NCI-H1092 treated with DMSO at 0.1 percent for 48 hours (cell line): ENCODE data around the gene STX18.

ENCODE experiments used
- DNase-seq: peaks from one replicate; lab custom pipeline; 2025; lab: John Stamatoyannopoulos, UW

Gene STX18

GRCh38 chr4:4418676-4419390 lies 123.0 kb downstream of the STX18 start:
- DNase-seq: no peak

GRCh38 chr4:4417886-4418285 lies 124.0 kb downstream of the STX18 start:
- no peak for DNase-seq

- DNase-seq: no peak
Observed at GRCh38 chr4:4416981-4417380, 124.9 kb downstream of the STX18 start.

- no peak for DNase-seq
Observed at GRCh38 chr4:4415806-4416805, 125.7 kb downstream of the STX18 start.

DNA sequence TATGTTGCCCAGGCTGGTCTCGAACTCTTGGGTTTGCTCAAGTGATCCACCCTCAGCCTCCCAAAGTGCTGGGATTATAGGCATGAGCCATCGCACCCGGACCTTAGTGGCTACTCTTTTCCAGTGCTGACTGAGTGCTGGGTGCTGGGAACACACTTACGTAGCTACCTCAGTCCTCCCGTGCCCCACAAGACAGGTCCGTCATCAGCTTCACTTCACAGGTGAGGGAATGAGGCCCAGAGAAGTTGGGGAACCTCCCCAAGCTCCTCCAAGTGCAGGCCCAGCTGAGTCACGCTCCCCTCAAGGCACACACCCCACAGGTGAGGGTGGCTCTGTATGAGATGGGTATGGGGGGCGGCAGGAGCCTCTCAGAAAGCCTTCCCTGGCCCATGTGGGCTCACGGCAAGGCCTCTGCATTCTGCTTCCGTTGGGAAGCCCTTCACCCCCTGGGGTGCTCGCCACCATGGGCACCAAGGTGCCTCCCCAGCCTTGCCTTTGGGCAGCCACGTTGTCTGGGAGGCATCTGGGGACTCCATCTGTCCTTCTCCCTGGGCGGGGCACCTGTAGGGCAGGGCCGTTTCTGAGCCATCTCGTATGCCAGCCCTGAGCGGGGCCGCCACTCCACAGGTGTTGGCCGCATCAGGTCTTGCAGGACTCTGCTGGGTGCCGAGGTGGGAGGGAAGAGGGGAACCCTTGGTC lies 126.6 kb downstream of the STX18 start:
- DNase-seq: no peak

GRCh38 chr4:4413806-4414205 lies 128.0 kb downstream of the STX18 start:
- DNase-seq: no peak

- no peak for DNase-seq
Observed at GRCh38 chr4:4413373-4413725, 128.5 kb downstream of the STX18 start.

DNA sequence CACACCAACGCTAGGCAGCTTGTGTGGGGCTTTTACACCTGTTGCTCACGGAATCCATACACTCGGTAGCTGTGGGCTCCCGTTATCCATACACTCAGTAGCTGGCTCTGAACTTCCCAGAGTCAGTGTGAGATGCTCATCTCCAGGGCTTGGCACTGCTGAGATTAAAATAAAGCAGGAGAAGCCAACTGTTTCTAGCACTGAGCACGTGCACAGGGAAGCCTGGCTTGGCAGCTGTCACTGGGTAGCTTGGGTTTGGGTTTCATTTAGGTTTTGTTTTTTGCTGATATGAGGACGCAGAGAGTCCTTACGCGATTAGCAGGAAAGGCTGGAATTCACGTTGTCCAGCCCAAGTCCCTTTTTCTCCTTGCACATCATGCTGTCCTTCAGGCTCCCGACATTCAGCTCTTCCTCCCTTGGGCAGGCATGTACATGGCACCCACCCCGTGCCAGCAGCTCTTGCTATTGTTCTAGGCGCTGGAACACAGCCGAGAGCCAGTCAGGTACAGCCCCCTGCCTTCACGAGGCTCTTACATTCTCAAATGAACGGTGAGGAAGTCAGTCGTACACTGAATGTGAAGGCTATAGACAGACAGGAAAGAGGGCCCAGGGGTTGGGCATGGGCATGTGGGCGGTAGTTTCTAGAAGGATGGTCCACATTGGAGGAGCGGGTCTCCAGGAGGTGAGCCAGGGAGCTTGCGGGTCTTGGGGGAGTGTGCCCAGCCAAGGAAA lies 129.0 kb downstream of the STX18 start:
- no peak for DNase-seq

- no peak for DNase-seq
Observed at GRCh38 chr4:4411906-4412305, 129.9 kb downstream of the STX18 start.

GRCh38 chr4:4410271-4410670 lies 131.6 kb downstream of the STX18 start:
- no peak for DNase-seq

GRCh38 chr4:4409416-4410115 lies 132.3 kb downstream of the STX18 start:
- no peak for DNase-seq

- no peak for DNase-seq
Observed at GRCh38 chr4:4408576-4409335, 133.1 kb downstream of the STX18 start.

GRCh38 chr4:4408132-4408523 lies 133.7 kb downstream of the STX18 start:
- DNase-seq: no peak

DNA sequence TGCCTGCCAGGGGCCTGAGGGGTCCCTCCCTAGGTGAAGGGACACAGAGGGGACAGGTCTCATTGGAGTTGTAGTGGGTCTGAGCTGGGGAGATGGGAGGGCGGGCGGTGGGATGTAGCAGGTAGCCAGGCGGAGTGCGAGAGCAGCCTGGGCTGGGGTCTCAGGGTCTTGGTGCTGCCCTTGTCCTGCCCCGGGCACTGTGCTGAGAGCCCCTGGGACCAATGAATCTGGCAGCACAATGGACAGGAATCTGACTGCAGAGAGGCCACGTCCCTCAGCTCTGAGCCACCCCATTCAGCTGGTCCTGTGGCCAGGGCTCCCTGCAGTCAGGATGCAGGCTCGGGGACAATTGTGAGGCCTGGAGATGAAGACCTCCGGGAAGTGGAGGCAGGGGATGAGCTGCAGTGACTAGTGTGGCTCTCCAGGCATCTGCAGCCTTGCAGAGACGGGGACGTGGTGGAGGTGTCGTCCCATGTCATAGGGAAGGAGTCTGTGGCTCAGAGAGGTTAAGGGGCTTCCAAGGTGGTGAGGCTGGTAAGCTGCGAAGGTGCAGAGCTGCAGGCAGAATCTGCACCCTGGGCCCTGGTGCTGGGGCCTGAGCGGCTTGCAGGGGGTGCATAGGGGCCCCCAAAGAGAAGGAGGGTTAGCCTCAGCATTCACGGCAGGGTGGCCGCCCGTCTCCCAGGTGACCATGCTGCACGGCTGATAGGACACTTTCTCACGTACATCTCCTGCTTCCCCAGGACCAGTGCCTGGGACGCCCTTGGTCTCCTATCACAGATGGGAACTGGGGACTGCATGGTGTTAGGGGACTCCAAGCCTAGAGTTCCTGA lies 134.3 kb downstream of the STX18 start:
- no peak for DNase-seq

DNA sequence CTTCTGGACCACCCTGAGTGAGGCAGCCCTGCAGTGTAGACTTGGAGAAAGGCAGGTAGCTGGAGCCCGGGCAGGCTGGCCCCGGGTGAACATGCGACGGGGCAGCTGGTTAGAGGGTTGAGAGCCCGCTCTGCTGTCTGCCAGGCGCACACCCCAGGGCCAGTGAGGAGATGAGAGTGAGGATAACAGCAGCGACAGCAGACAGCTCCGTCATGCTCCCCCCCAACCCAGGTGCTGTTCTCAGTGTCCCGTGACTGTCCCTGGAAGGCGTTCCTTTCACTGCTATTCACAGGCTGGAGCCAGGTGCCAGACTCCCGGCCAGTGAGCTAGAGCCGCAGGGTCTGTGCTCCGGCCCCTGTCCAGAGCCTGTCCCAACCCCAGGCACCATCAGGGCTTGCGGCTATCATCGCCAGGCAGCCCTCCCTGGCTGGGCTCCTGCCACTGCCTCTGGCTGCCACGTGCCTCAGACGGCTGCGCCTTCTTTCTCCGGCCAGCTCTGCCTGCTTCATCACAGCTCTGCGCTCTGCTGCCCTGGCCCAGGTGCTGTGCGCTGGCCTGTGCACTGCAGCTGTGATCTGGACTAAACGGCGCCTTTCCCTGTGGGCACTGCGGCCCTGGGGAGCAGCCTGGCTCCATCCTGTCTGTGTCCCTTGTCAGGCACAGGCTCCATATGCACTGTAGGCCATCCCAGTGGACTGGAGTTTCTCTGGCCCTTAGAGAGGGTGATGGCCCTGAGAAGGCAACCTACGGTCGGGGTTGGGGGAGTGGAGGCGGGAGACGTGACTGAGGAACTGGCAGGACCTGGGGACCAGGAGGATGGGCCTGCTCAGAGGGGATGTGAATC lies 135.2 kb downstream of the STX18 start:
- no peak for DNase-seq

- DNase-seq: no peak
Observed at GRCh38 chr4:4405358-4405962, 136.4 kb downstream of the STX18 start.

DNA sequence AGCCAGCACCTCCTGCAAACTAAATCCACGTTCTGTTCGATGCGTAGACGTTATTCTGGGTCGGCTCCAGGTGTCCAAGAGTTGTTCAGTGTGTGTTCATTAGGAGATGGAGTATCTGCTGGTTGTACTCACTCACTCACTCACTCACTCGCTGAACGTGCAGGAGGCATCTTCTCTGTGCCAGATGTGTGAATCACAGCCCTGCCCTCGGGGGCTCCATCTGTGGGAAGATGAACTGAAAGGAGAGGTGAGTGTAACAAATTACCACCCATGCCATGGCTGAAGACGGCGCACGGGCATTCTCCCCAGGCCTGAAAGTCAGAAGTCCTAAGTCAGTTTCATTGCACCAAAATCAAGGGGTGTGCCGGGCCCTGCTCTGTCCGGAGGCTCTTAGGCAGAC lies 138.9 kb downstream of the STX18 start:
- no peak for DNase-seq

DNA sequence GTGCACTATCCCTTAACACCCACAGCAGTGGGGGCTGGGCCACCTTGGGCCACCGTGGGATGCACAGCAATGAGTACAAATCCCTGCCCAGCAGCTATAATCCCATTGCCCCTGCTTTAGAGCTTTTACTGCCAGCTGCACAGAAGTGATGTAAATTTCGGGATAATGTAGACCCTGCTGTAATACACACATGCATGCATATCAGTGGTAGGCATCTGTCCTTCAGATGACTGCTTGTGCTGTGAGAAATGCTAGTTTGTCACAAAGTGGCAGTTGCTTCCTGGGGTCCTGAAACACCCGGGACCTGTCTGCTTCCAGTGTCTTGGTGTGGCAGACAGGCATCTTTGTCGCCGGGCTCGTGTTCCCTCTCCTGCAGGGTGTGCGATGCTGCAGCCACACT lies 140.8 kb downstream of the STX18 start:
- no peak for DNase-seq
